Eye (tissue), 1 donor: ENCODE measurements around the gene STKLD1.
"Not testable (repeated sequence)": the region's sequence is repeated elsewhere in the genome, so short reads cannot be mapped to it uniquely, and the experiment has no call there.

Source experiments
- DNase-seq: peaks from one replicate; pipeline ENCODE4 v3.0.0-alpha.2; 2015

Gene STKLD1

DNA sequence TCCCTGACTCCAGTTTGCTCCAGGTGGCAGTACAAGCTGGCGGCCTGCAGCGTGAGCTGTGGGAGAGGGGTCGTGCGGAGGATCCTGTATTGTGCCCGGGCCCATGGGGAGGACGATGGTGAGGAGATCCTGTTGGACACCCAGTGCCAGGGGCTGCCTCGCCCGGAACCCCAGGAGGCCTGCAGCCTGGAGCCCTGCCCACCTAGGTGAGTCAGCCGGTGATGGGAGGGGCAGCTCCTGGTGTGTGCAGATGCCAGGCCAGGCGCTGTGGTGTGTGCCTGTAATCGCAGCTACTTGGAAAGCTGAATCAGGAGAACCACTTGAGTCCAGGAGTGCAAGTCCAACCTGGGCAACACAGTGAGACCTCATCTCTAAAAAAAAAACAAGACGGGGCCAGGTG is 73.6 kb downstream of the STKLD1 start:
- DNase-seq, result no peak

DNA sequence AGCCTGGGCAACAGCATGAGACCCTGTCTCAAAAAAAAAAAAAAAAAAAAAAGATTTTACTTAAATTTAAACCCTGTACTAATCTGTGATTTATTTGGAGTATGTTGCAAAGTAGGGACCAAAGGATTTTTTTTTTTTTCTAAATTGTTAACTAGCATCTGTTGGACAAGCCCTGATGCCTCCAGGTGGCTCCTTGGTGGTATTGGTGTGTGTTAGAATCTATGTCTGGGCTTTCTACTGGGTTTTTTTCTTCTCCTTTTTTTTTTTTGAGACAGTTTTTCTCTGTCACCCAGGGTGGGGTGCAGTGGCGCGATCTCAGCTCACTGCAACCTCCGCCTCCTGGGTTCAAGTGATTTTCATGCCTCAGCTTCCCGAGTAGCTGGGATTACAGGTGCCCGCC is 75.7 kb downstream of the STKLD1 start:
- DNase-seq, result not testable (repeated sequence)

DNA sequence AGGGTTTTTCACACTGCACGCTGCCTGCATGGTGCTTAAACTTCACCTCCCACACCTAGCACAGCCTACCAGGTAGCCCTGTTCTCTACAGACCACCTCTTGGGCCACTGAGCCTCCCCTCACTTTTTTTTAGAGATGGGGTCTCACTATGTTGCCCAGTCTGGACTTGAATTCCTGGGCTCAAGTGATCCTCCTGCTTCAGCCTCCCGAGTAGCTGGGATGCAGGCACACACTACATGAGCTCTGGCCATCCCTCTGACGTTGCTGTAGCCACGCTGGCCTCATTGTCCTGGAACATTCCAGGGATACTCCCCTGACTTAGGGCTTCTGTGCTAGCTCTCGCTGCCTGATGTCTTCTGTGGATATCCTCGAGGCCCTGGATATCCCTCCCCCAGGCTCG is 76.4 kb downstream of the STKLD1 start:
- DNase-seq, result no peak

DNA sequence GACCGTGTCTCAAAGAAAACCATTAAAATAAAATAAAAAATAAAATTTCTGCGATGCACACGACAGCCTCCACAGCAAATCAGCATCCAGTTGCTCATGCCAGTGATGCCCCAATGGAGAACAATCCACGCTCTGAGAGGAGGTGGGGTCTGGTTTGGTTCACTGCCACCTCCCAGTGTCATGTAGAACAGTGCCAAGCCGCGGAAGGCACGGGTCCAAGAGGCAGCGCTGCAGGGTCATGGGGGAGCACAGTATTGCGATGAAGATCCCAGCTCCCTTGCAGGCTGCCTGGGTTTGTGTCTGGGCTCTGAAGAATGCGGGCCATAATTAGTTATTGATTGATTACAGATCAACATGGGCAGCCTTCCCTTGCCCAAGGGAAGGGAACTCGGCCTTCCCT is 77.5 kb downstream of the STKLD1 start:
- no peak for DNase-seq

DNA sequence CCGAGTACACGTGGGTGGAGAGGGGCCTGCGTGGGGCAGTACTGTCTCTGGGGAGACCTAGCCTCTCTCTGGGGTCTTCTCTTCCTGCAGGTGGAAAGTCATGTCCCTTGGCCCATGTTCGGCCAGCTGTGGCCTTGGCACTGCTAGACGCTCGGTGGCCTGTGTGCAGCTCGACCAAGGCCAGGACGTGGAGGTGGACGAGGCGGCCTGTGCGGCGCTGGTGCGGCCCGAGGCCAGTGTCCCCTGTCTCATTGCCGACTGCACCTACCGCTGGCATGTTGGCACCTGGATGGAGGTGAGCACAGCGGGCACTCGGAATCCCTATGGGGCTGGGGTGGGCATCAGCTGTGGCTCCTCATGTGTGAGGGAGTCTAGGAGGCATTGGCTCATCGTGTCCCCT is 78.2 kb downstream of the STKLD1 start:
- DNase-seq, result no peak

DNA sequence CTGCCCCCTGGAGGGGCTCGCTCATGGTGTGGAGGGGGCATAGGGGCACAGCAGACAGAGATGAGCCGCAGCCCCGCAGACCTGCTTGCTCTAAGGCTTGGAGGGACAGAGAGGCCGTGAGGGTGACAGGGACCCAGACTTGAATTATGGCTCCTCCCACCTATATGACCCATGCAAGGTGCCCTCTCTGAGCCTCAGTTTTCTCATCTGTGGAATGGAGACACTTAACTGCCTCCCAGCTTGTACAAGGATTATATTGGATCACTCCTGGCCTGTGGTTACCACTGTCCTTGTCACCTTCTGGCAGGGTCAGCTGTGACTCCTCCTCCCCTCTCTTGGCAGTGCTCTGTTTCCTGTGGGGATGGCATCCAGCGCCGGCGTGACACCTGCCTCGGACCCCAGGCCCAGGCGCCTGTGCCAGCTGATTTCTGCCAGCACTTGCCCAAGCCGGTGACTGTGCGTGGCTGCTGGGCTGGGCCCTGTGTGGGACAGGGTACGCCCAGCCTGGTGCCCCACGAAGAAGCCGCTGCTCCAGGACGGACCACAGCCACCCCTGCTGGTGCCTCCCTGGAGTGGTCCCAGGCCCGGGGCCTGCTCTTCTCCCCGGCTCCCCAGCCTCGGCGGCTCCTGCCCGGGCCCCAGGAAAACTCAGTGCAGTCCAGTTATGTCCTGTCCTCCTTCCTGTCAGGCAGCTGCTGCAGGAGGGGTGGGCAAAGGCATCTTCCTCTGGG is 78.9 kb downstream of the STKLD1 start:
- DNase-seq, result no peak
